ENCODE measurements around the gene TENM3.

DNA sequence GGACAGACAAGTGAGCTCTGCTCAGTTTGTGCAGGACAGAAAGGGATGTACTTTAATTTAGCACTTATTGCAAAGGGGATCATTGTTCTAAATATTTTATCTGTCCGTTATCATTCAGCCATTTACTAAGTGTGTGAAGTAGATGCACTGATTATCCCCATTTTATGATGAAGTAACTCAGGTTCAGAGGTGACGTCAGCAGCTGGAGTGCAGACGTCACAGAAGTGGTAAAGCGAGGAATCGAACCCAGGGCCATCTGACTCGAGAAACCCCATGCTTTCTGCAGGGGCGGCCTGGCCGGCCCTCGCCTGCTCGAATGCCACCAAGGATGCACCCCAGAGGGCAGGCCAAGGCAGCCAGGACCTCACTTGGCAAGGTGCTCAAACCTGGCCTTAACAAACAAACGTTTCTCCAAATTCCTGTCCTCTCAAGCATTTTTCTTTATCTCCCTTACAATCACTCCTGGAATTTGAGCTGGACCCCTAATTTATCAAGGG lies 599.0 kb downstream of the TENM3 start:
- TF ChIP-seq, protein P1, sequence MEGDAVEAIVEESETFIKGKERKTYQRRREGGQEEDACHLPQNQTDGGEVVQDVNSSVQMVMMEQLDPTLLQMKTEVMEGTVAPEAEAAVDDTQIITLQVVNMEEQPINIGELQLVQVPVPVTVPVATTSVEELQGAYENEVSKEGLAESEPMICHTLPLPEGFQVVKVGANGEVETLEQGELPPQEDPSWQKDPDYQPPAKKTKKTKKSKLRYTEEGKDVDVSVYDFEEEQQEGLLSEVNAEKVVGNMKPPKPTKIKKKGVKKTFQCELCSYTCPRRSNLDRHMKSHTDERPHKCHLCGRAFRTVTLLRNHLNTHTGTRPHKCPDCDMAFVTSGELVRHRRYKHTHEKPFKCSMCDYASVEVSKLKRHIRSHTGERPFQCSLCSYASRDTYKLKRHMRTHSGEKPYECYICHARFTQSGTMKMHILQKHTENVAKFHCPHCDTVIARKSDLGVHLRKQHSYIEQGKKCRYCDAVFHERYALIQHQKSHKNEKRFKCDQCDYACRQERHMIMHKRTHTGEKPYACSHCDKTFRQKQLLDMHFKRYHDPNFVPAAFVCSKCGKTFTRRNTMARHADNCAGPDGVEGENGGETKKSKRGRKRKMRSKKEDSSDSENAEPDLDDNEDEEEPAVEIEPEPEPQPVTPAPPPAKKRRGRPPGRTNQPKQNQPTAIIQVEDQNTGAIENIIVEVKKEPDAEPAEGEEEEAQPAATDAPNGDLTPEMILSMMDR (conservative IDR thresholded peaks at IDR 0.05; ENCODE audit: low read length), result no peak
- no peak for TF ChIP-seq EZH2phosphoT487 (IDR thresholded peaks at IDR 0.05; ENCODE audit: borderline replicate concordance, low read depth, low read length)

Measured in OCI-LY7 (cell line).